DMS153 (cell line): ENCODE measurements around the gene MICALL1.
"Not testable (repeated sequence)": the region's sequence is repeated elsewhere in the genome, so short reads cannot be mapped to it uniquely, and the experiment has no call there.

ENCODE experiments used
- DNase-seq: peaks from one replicate; lab custom pipeline; 2025; lab: John Stamatoyannopoulos, UW

Gene MICALL1

DNA sequence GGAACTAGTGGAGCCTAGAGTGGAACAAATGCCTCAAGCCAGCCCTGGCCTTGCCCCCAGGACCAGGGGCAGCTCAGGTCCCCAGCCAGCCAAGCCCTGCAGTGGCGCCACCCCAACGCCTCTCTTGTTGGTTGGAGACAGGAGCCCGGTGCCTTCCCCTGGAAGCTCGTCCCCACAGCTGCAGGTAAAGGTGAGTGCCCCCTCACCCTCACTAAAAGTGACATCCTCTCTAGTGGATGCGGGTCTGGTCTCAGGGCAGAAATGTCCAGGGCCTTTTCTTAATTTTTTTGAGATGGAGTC is 21.5 kb downstream of the MICALL1 start:
- no peak for DNase-seq

DNA sequence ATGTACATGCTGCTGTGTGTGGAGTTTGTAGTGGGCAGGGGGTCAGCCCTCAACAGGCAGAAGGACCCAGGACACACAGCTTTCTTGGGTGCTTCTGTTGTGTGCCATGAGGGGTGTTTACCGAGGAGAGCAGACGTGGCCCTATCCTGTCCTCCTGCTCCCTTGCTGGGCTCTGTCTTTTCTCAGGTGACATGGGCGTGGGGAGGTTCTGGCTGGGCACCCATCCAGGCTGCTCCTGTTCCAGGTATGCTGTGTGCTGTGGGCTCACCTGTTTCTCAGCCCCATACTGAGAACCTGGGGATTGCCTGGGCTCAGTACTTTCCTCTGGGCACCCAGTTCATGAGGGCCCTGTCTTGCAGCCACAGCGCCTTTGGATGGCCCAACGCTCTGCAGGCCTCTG is 23.3 kb downstream of the MICALL1 start:
- DNase-seq = no peak

DNA sequence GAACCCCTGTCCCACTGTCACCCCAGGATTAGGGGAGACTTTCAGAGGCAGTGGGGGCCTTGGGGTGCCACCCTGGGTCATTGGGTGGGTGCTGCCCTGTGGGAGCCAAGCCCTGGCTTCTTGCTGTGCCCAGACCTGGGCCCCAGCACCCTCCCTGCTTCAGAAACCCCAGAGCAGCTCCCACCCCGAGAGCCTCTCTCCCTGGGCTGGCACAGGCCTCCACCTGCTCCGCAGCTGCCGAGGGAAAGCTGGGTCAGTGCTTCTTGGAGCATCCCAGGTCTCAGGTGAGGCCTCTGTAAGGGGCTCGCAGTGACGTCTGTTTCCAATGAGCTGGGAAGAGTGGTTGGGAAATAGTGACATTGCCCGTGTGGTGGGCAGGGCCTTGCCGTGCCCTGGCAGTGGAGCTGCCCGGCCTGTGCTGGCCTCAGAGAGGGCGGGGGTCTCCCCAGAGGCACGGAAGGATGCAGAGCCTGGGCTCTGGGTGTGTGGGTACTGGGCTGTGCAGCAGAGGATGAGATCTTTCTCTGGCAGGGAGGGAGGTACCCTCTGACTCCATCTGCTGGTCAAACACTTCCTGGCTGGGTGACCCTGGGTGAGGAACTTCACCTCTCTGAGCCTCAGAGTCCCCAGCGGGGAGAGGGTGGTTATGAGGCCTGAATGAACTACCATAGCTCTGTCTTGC is 24.3 kb downstream of the MICALL1 start:
- DNase-seq = no peak

- DNase-seq = no peak
These were observed 24.9 kb downstream of the MICALL1 start for GRCh38 chr22:37930952-37931440.

DNA sequence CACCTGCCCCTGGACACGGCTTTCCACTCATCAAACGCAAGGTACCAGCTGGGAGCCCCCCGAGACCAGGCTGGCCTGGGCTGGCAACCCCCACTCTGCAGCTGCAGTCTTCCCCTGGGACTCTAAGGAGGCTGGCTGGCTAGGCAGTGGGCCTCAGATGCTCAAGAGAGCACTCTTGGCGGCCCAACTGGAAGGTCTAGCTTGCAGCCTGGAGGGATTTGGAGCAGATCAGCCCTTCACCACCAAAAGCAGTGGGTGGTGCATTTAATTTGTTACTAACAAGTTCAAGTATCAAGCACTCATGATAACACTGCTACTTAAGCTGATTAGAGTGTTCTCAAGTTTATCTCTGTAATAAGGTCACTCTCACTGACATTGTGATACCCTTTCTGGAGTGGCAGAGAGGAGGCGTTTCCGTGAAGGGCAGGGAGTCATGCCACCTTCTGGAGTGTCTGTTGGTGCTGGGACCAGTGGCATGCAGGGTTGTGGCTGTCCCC is 25.8 kb downstream of the MICALL1 start:
- no peak for DNase-seq

DNA sequence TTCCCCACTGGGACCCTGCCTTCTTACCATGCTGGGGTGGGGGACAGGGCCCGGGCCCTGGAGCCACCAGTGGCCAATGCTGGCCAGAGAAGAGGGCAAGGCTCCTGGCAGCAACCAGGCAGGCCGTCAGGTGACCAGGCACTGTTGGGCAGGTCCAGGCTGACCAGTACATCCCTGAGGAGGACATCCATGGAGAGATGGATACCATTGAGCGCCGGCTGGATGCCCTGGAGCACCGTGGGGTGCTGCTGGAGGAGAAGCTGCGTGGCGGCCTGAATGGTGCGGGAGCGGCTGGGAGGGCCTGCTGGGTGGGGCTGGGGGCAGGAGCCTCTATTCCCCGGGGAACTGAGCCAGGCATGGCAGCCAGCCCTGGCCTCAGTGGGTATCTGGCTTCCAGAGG is 26.3 kb downstream of the MICALL1 start:
- no peak for DNase-seq

GRCh38 chr22:37932821-37933578 is 26.9 kb downstream of the MICALL1 start:
- DNase-seq = no peak

GRCh38 chr22:37933711-37934376 is 27.7 kb downstream of the MICALL1 start:
- DNase-seq = peak; percentile 49

GRCh38 chr22:37940698-37941376 is 34.7 kb downstream of the MICALL1 start:
- no peak for DNase-seq

GRCh38 chr22:37942133-37942532 is 36.0 kb downstream of the MICALL1 start:
- no peak for DNase-seq

DNA sequence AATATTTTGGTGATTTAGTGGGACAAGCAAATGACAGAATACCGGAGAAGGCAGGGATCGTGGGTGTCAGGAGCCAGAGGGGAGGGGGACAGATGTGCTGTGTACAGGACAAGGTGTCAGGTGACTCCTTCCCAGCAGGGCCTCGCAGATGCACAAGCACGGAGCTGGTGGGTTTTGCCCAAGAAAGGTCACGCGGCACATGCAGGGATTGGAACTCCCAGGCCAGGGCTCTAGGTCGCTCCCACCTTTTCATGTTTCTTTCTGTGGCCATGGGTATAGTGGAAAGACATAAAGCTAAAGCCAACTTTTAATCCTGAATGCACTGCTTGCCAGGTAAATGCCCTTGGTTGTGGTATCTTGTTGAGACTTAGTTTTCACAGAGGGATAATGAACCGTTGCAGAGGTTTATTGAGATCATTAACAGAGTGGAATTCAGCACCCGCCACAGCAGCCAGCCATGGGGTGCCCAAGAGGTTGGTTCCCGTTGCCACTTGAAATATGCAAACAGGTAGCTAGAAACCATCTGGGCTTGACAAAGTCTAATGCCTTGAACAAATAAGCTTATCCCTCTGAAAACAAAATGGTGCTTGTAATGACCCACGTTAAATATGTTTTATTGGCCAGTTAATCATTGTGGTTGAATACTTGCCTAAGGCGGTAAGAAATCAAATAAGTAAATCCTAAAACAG is 37.2 kb downstream of the MICALL1 start:
- DNase-seq = peak; percentile 4

- DNase-seq = no peak
These were observed 37.7 kb downstream of the MICALL1 start for GRCh38 chr22:37943825-37944198.

DNA sequence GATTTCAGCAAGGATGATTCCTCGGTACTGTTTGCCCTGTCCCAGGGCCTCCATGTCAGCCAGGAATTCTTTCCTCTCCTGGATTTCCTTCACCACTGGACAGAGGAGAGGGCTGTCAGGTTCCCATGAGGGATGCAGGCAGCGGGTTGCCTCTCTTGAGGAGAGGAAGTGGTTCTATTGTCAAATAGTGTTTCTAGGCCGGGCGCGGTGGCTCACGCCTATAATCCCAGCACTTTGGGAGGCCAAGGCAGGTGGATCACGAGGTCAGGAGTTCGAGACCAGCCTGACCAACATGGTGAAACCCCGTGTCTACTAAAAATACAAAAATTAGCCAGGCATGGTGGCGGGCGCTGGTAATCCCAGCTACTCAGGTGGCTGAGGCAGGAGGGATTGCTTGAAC is 38.3 kb downstream of the MICALL1 start:
- not testable (repeated sequence) for DNase-seq

DNA sequence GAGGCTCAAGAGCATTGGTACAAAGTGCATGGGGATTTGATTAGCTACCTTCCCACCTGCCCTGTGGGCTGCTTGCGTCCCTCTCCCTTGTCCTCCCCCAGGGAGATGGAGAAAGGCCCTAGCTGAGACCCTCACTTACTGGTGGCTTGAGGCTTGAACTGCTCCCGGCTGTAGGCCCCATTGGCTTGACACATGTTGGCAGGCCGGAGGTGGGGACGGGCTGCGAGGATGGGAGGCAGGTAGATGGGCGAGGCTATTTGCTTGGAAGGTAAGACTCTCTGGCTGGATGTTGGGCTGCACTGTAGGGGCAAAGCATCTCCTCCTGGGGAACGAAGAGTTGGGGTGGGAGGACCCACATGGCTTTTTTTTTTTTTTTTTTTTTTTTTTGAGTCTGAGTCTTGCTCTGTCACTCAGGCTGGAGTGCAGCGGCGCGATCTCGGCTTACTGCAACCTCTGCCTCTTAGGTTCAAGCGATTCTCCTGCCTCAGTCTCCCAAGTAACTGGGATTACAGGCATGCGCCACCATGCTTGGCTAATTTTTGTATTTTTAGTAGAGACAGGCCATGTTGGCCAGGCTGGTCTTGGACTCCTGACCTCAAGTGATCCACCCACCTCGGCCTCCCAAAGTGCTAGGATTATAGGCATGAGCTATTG is 41.2 kb downstream of the MICALL1 start:
- DNase-seq = not testable (repeated sequence)

DNA sequence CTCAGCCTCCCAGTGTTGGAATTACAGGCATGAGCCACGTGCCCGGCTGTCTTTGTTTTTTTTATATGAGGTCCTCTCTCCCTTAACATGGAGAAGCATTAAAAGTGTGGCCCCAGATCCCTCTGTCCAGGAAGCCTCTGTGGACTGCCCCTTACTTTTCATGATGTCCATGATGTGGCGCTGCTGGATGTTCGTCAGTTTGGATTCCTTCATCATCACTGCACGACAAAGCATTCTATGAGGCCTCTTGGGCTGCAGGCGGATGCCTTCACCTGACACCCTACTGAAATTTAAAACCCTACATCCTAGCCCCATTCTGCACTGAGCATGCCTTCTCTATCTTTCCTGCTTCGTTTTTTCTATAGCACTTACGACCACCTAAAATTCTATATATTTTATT is 45.2 kb downstream of the MICALL1 start:
- peak; percentile 1 for DNase-seq

DNA sequence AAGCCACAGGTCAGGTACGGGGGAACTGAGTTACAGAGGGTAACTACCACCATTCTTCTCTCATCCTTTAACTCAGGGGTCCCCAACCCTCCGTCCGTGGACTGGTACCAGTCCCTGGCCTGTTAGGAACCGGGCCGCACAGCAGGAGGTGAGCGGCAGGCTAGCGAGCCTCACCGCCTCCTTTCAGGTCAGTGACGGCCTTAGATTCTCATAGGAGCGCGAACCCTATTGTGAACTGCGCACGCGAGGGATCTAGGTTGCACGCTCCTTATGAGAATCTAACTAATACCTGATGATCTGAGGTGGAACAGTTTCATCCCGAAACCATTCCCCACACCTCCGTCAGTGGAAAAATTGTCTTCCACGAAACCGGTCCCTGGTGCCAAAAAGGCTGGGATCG is 46.5 kb downstream of the MICALL1 start:
- DNase-seq = not testable (repeated sequence)

- DNase-seq = no peak
These were observed 47.0 kb downstream of the MICALL1 start for GRCh38 chr22:37953062-37953436.

DNA sequence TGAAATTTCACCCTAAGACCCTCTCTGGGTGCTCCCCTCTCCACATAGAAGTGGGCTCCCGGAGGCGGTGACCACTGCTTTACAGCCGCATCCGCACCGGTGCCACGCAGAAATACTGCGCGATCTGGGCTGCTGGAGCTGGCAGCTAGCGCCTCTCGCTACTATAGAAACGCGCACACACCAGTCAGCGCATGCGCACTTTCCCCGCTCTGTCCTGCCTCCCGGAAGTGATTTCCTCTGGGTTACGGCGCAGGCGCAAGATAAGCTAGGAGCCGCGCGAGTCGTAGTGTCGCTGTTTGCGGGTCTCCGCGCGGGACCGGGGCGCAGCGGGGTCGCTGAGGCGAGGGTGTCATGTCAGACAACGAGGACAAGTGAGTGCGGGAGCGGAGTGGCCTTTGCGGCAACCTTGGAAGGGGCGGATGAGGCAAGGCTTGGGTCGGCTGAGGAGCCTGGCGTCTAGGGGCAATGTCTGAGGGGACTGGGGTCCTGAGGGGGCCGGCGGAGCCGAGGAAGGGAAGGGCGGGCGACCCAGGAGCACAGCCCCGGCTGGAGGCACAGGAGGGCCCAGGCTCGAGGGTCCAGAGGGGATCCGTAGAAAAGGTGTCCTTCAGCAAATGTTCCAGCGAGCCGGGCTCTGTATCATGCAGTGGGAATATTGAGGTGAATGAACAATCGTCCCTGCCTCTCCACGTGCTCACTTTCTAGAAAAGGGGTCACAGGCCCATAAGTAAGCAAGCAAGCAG is 47.5 kb downstream of the MICALL1 start, which contains the start of the genes C22orf23 and POLR2F:
Gene C22orf23 (minus strand): TSS at position 165 of the 743 bp plus-strand sequence. CDS start 452 bp downstream, outside the sequence.
Gene POLR2F (plus strand): TSS at position 263 of the 743 bp plus-strand sequence. CDS start 89 bp downstream, at position 352.
- DNase-seq = peak; percentile 92

- DNase-seq = no peak
These were observed 48.6 kb downstream of the MICALL1 start for GRCh38 chr22:37954686-37955085.

- not testable (repeated sequence) for DNase-seq
These were observed 49.8 kb downstream of the MICALL1 start for GRCh38 chr22:37955825-37956397.
